ENCODE data around the gene CNFN. TPM values are rescaled to one million over a fixed set of nuclear protein-coding genes. Genes with fewer than 3 reads are reported as not detected.

Gene CNFN
- total and polyA plus RNA-seq, 2 experiments from 2014 or later: 6.7 to 54.5 TPM

- H4K20me1 ChIP-seq (replicated peaks; ENCODE audit: insufficient read depth): no peaks in the 10 kb centered on the region
- H3F3A ChIP-seq (replicated peaks; ENCODE audit: low read depth): 0 out of 2 replicates have a peak, but pooled peaks cover 4% of the 10 kb centered on the region
- Mint-ChIP-seq H3K4me3 (no peak overlapping the region), H3K4me1 (peaks cover 5% of the 10 kb centered on the region; the same call in 2 of the 3 replicates), H3K27me3 (ENCODE audit: insufficient read depth, low read depth, poor library complexity) (peaks cover 16% of the 10 kb centered on the region), H3K27ac (no peak overlapping the region), H3K9me3 (peaks cover 3% of the 10 kb centered on the region; the same call in 2 of the 3 replicates), H3K36me3 (ENCODE audit: low read depth) (peaks cover 12% of the 10 kb centered on the region)
- H3K4me3 ChIP-seq: no peak overlapping the region
- no peak overlapping the region for H2AFZ ChIP-seq
- ATAC-seq (no peak), DNase-seq (ENCODE audit: low spot score) (no peak)
- no peaks in the 10 kb centered on the region for H3K4me1 ChIP-seq (ENCODE audit: insufficient read depth)
- TF ChIP-seq STAT1 (IDR thresholded peaks at IDR 0.05; ENCODE audit: unreplicated experiment) (no peak), JUNB (IDR thresholded peaks at IDR 0.05; ENCODE audit: unreplicated experiment) (no peak), ZNF331 (CRISPR knock-in tag; IDR thresholded peaks at IDR 0.05; ENCODE audit: low read depth) (no peak), POLR2AphosphoS5 (IDR thresholded peaks at IDR 0.05; ENCODE audit: low read depth) (no peak), EZH2 (IDR thresholded peaks at IDR 0.05; ENCODE audit: low read depth, unreplicated experiment) (no peak), EZH2phosphoT487 (IDR thresholded peaks at IDR 0.05; ENCODE audit: unreplicated experiment) (no peak), ZNF462 (CRISPR knock-in tag; IDR thresholded peaks at IDR 0.05) (no peak)
- H3K27me3 ChIP-seq (ENCODE audit: insufficient read depth): no peaks in the 10 kb centered on the region
- no peaks in the 10 kb centered on the region for H3K9me2 ChIP-seq (ENCODE audit: insufficient read depth)
- H3K27ac ChIP-seq (ENCODE audit: low read depth): no peak overlapping the region
- H3K4me2 ChIP-seq: no peak overlapping the region
- no peaks in the 10 kb centered on the region for H3K36me3 ChIP-seq (ENCODE audit: insufficient read depth)
- no peaks in the 10 kb centered on the region for H3K79me2 ChIP-seq (replicated peaks; ENCODE audit: insufficient read depth)
Measured at GRCh38 chr19:42380155-42380554, 9.9 kb downstream of the CNFN start.
